Stimulated activated CD4-positive, alpha-beta T cell treated with anti-CD3 and anti-CD28 coated beads, TNF-alpha, amount 100 ng/mL, for 4 hours (primary cell): ENCODE results near the gene PPAT.

ENCODE experiments used
- DNase-seq, 3 experiments: peaks; one replicate each; pipeline ENCODE4 v3.0.0-alpha.2; 2020; ENCODE audit warnings: low read depth in 3 of 3

Gene PPAT

GRCh38 chr4:56434599-56435139 lies 746 bp downstream of the PPAT start:
- DNase-seq, result no peak

- DNase-seq, result no peak
These were observed 2.1 kb downstream of the PPAT start for GRCh38 chr4:56433280-56433679.

GRCh38 chr4:56430203-56430602 lies 5.2 kb downstream of the PPAT start:
- DNase-seq, result no peak

- no peak for DNase-seq
These were observed 8.2 kb downstream of the PPAT start for GRCh38 chr4:56427179-56427578.

GRCh38 chr4:56426273-56426672 lies 9.1 kb downstream of the PPAT start:
- DNase-seq, result no peak

- DNase-seq, result no peak
These were observed 9.9 kb downstream of the PPAT start for GRCh38 chr4:56425518-56425917.

GRCh38 chr4:56424697-56425514 lies 10.5 kb downstream of the PPAT start:
- DNase-seq, result no peak

GRCh38 chr4:56424176-56424575 lies 11.2 kb downstream of the PPAT start:
- no peak for DNase-seq

- DNase-seq, result no peak
These were observed 18.0 kb downstream of the PPAT start for GRCh38 chr4:56417396-56417795.

- DNase-seq, result no peak
These were observed 19.1 kb downstream of the PPAT start for GRCh38 chr4:56416349-56416748.

- no peak for DNase-seq
These were observed 21.2 kb downstream of the PPAT start for GRCh38 chr4:56414135-56414670.

- no peak for DNase-seq
These were observed 25.0 kb downstream of the PPAT start for GRCh38 chr4:56410247-56411062.

- DNase-seq, result no peak
These were observed 25.8 kb downstream of the PPAT start for GRCh38 chr4:56409511-56410090.

- DNase-seq, result no peak
These were observed 26.4 kb downstream of the PPAT start for GRCh38 chr4:56408978-56409377.

- no peak for DNase-seq
These were observed 29.3 kb downstream of the PPAT start for GRCh38 chr4:56406151-56406550.

GRCh38 chr4:56405016-56405415 lies 30.4 kb downstream of the PPAT start:
- no peak for DNase-seq

- no peak for DNase-seq
These were observed 34.9 kb downstream of the PPAT start for GRCh38 chr4:56400560-56400959.

GRCh38 chr4:56391270-56391669 lies 44.1 kb downstream of the PPAT start:
- no peak for DNase-seq

GRCh38 chr4:56389558-56389957 lies 45.9 kb downstream of the PPAT start:
- DNase-seq, result no peak

GRCh38 chr4:56388306-56388705 lies 47.1 kb downstream of the PPAT start:
- no peak for DNase-seq

GRCh38 chr4:56387023-56388001 lies 48.1 kb downstream of the PPAT start, which contains the start of gene AASDH:
Gene AASDH, minus strand, starts transcription at chr4:56387491. Its CDS starts 3,192 bp downstream, at chr4:56384299.
- DNase-seq, result peak; percentile 84 to 94 (median 86)
